Thoracic aorta (tissue), 2 donors: ENCODE data around the gene PTGIS. TPM values are rescaled to one million over a fixed set of nuclear protein-coding genes. Genes with fewer than 3 reads are reported as not detected.

Experiments used
- ATAC-seq: fragments of 150-250 bp; one replicate; pipeline ENCODE4 v1.8.0; 2017; ENCODE audit warnings: low read depth; ENCODE audit not compliant: insufficient number of reproducible peaks, low FRiP score
- DNase-seq: peaks from one replicate; pipeline ENCODE4 v3.0.0-alpha.2; 2020; ENCODE audit warnings: low spot score
- H3K27ac ChIP-seq, 2 donors: fragments of 200-600 bp; sonication (generic); 1 replicate in 1 of 2; 2 replicates in 1 of 2; pipeline ENCODE4 v1.5.1; 2016; ENCODE audit warnings: mild to moderate bottlenecking in 2 of 2, moderate library complexity in 2 of 2
- H3K27me3 ChIP-seq: fragments of 200-600 bp; sonication (generic); replicated peaks from 2 replicates; pipeline ENCODE4 v1.6.0; 2016; ENCODE audit warnings: mild to moderate bottlenecking; ENCODE audit not compliant: insufficient read depth
- H3K36me3 ChIP-seq: fragments of 200-600 bp; sonication (generic); one replicate; pipeline ENCODE4 v1.5.1; 2016
- H3K4me1 ChIP-seq, 2 donors: fragments of 200-600 bp; sonication (generic); 1 replicate in 1 of 2; 2 replicates in 1 of 2; pipeline versions ENCODE4 v1.5.1 to v1.6.0; 2016; ENCODE audit warnings: low read depth in 2 of 2, mild to moderate bottlenecking in 1 of 2; ENCODE audit not compliant: control insufficient read depth in 1 of 2
- H3K4me3 ChIP-seq: fragments of 200-600 bp; sonication (generic); 2 replicates; pipeline ENCODE4 v1.5.1; 2016; ENCODE audit warnings: mild to moderate bottlenecking
- H3K9me3 ChIP-seq: fragments of 200-600 bp; sonication (generic); 2 replicates; pipeline ENCODE4 v1.5.1; 2016
- total RNA-seq, 2 donors: library from RNA; depleted of rRNA; stranded (reverse); fragments of >200 nt; gene quantifications; one replicate each; pipeline versions ENCODE4 v1.1.0 to v1.2.3, GENCODE V29; 2016
- TF ChIP-seq, protein P1 (sequence below): fragments of 200-600 bp; sonication (generic); IDR thresholded peaks from one replicate; pipeline ENCODE4 v1.5.1; 2019; ENCODE audit warnings: antibody characterized with exemption

PTGIS gene
- total RNA-seq, 2 donors from 2014 or later: 397 to 465 TPM

DNA sequence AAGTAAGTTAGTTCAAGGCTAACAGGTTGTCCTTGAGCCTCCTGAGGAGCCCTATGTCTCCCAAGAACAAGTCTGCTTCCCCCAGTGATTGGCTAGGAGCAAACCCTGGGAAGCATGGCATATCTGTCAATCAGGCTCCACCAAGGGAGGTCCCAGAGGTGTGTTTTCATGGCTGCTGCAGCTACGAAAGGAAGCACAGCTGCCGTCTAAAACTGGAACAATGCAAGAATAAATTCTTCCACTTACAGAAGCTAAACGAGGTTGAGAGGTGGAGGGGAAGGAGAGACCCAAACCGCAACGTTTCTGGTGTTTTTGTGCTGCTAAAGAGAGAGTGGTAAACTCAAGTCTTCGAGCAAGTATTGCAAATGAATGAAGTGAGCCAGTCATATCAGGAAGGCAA is 4.9 kb upstream of the PTGIS start:
- TF ChIP-seq, protein P1, sequence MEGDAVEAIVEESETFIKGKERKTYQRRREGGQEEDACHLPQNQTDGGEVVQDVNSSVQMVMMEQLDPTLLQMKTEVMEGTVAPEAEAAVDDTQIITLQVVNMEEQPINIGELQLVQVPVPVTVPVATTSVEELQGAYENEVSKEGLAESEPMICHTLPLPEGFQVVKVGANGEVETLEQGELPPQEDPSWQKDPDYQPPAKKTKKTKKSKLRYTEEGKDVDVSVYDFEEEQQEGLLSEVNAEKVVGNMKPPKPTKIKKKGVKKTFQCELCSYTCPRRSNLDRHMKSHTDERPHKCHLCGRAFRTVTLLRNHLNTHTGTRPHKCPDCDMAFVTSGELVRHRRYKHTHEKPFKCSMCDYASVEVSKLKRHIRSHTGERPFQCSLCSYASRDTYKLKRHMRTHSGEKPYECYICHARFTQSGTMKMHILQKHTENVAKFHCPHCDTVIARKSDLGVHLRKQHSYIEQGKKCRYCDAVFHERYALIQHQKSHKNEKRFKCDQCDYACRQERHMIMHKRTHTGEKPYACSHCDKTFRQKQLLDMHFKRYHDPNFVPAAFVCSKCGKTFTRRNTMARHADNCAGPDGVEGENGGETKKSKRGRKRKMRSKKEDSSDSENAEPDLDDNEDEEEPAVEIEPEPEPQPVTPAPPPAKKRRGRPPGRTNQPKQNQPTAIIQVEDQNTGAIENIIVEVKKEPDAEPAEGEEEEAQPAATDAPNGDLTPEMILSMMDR: no peak
- no peaks in the 10 kb centered on the region for H3K27me3 ChIP-seq
- peak overlapping the region; percentile 18 for H3K4me3 ChIP-seq
- no peaks in the 10 kb centered on the region for H3K9me3 ChIP-seq
- ATAC-seq (no peak), DNase-seq (no peak)
- peak overlapping the region; percentile 91 to 94 for H3K27ac ChIP-seq
- H3K36me3 ChIP-seq: no peaks in the 10 kb centered on the region
- H3K4me1 ChIP-seq: peaks cover 21 to 89% of the 10 kb centered on the region in 2 donors

- TF ChIP-seq, protein P1: no peak
Observed at GRCh38 chr20:49571553-49571835, 3.6 kb upstream of the PTGIS start.

GRCh38 chr20:49570828-49571552 is 3.1 kb upstream of the PTGIS start:
- Histone ChIP-seq H3K27ac (peak overlapping the region; percentile 91 to 94), H3K27me3 (no peaks in the 10 kb centered on the region), H3K9me3 (no peaks in the 10 kb centered on the region), H3K36me3 (no peaks in the 10 kb centered on the region), H3K4me3 (no peak overlapping the region), H3K4me1 (peaks cover 21 to 73% of the 10 kb centered on the region in 2 donors)
- TF ChIP-seq, protein P1: no peak
- ATAC-seq (no peak), DNase-seq (no peak)

More at GRCh38 chr20:49571553-49571835, 3.6 kb upstream of the PTGIS start:
- Histone ChIP-seq H3K9me3 (no peaks in the 10 kb centered on the region), H3K27ac (peak overlapping the region; percentile 91 to 94), H3K36me3 (no peaks in the 10 kb centered on the region), H3K4me1 (peaks cover 21 to 77% of the 10 kb centered on the region in 2 donors), H3K4me3 (no peak overlapping the region), H3K27me3 (no peaks in the 10 kb centered on the region)
- no peak for DNase-seq
- ATAC-seq: no peak

GRCh38 chr20:49570161-49570827 is 2.4 kb upstream of the PTGIS start:
- TF ChIP-seq, protein P1: no peak
- Histone ChIP-seq H3K27me3 (no peaks in the 10 kb centered on the region), H3K36me3 (no peaks in the 10 kb centered on the region), H3K4me1 (peaks cover 19 to 73% of the 10 kb centered on the region in 2 donors), H3K27ac (peak overlapping the region; percentile 91 to 94), H3K4me3 (no peak overlapping the region), H3K9me3 (no peaks in the 10 kb centered on the region)
- DNase-seq (no peak), ATAC-seq (no peak)

GRCh38 chr20:49569411-49570115 is 1.6 kb upstream of the PTGIS start:
- Histone ChIP-seq H3K27me3 (no peaks in the 10 kb centered on the region), H3K27ac (peak overlapping the region; percentile 91 to 94), H3K4me3 (no peak overlapping the region), H3K36me3 (no peaks in the 10 kb centered on the region), H3K4me1 (peaks cover 19 to 73% of the 10 kb centered on the region in 2 donors), H3K9me3 (no peaks in the 10 kb centered on the region)
- DNase-seq (no peak), ATAC-seq (no peak)
- TF ChIP-seq, protein P1: no peak
